ENCODE results near the gene CSNK1E. TPM values are rescaled to one million over a fixed set of nuclear protein-coding genes. Genes with fewer than 3 reads are reported as not detected.

The CSNK1E gene
- total and polyA plus RNA-seq, 9 of the 15 experiments (the other 6 are each of a cell fraction or from before 2014, with no cell fraction given) = 2.7 to 70.0 (median 41.3) TPM

GRCh38 chr22:38270091-38270992, 46.9 kb downstream of the CSNK1E start:
- Histone ChIP-seq H3K36me3 (ENCODE audit: control insufficient read depth, insufficient read depth, low read length) (peaks cover 10% of the 10 kb centered on the region; the same call in 1 of the 3 replicates), H3K9ac (ENCODE audit: insufficient read depth in 1 of 2, low read depth in 2 of 2, low read length in 2 of 2) (peak overlapping the region in 1 of 2 experiments; percentile 36; a peak in 2 of 4 replicates), H3K9me1 (ENCODE audit: control insufficient read depth, insufficient read depth, low read length) (no peaks in the 10 kb centered on the region), H3K27me3 (ENCODE audit: control insufficient read depth in 2 of 2, insufficient read depth in 2 of 2, low read length in 2 of 2) (no peaks in the 10 kb centered on the region), H3K9me3 (replicated peaks; ENCODE audit: control insufficient read depth, insufficient read depth, low read depth, low read length) (no peaks in the 10 kb centered on the region), H3K4me3 (no peak overlapping the region), H3K27ac (ENCODE audit: extremely low read depth, low read depth, low read length) (no peak overlapping the region; the same call in 2 of the 3 replicates), H3K4me1 (replicated peaks in 1 of 2; ENCODE audit: control insufficient read depth in 2 of 2, insufficient read depth in 2 of 2, low read length in 2 of 2) (peaks cover 23 to 43% of the 10 kb centered on the region in 2 experiments), H3K4me2 (ENCODE audit: insufficient read depth, low read length) (no peak overlapping the region), H2AFZ (ENCODE audit: low read depth, low read length) (no peak overlapping the region), H3K79me2 (ENCODE audit: control insufficient read depth, insufficient read depth, low read length) (peaks cover 55% of the 10 kb centered on the region), H4K20me1 (replicated peaks; ENCODE audit: control insufficient read depth, insufficient read depth, low read length) (peaks cover 7% of the 10 kb centered on the region; the same call in 1 of the 2 replicates)
- in situ Hi-C loops (cut with MboI) = no loop called here
- WGBS (ENCODE audit: insufficient coverage, low coverage, missing lambda C conversion rate) = 39% methylated on average over 10 of the region's 13 CpGs
- intact Hi-C loops (cut with micrococcal nuclease) = no loop called here
- BruUV-seq (replicated peaks) = no TSS peak
- FAIRE-seq (no peak), ATAC-seq (no peak), DNase-seq (ENCODE audit: extremely low read depth in 1 of 4, low spot score in 3 of 4) (peak in 1 of 4 experiments; percentile 25)
- CTCF ChIA-PET (ENCODE audit: low intra/inter-chr PET ratio) = no interaction called here
- POLR2A ChIA-PET = interaction anchor here (0.6 to 1.7 kb wide), 3 partner anchors 10 to 210 kb away, joined by 3 to 8 read pairs (median 3); no protein-coding TSS in a partner anchor
- TF ChIP-seq CREB1 (IDR thresholded peaks at IDR 0.05) (no peak), CREB1 (CRISPR knock-in tag; IDR thresholded peaks at IDR 0.05) (no peak), MBD2 (IDR thresholded peaks at IDR 0.05; ENCODE audit: borderline replicate concordance, low read depth) (no peak), DNMT1 (IDR thresholded peaks at IDR 0.05) (no peak), OTX1 (CRISPR knock-in tag; IDR thresholded peaks at IDR 0.05) (no peak), TGIF2 (CRISPR knock-in tag; IDR thresholded peaks at IDR 0.05) (no peak), TARDBP (IDR thresholded peaks at IDR 0.05) (no peak), HDGF (IDR thresholded peaks at IDR 0.05) (no peak), CBX3 (IDR thresholded peaks at IDR 0.05; ENCODE audit: borderline replicate concordance in 1 of 2, low read length in 2 of 2) (no peak), SMAD3 (CRISPR knock-in tag; conservative IDR thresholded peaks at IDR 0.05) (no peak), CC2D1A (IDR thresholded peaks at IDR 0.05) (no peak), HMG20B (CRISPR knock-in tag; IDR thresholded peaks at IDR 0.05) (no peak)
- TF ChIP-seq, protein P1, sequence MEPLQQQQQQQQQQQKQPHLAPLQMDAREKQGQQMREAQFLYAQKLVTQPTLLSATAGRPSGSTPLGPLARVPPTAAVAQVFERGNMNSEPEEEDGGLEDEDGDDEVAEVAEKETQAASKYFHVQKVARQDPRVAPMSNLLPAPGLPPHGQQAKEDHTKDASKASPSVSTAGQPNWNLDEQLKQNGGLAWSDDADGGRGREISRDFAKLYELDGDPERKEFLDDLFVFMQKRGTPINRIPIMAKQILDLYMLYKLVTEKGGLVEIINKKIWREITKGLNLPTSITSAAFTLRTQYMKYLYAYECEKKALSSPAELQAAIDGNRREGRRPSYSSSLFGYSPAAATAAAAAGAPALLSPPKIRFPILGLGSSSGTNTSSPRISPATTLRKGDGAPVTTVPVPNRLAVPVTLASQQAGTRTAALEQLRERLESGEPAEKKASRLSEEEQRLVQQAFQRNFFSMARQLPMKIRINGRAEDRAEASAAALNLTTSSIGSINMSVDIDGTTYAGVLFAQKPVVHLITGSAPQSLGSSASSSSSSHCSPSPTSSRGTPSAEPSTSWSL (CRISPR knock-in tag; IDR thresholded peaks at IDR 0.05; ENCODE audit: borderline replicate concordance) = no peak
